H1 (cell line): ENCODE data around the gene MT4. TPM values are rescaled to one million over a fixed set of nuclear protein-coding genes. Genes with fewer than 3 reads are reported as not detected.

Source experiments
- CTCF ChIA-PET: fragments of 300-600 bp; sonication (Branson Sonifier 250); formaldehyde crosslinking; loops from one replicate; lab custom pipeline; 2021; ENCODE audit not compliant: partially characterized antibody; lab: Charles Lee
- POLR2A ChIA-PET: fragments of 300-600 bp; sonication (Branson Sonifier 250); formaldehyde crosslinking; loops from one replicate; lab custom pipeline; 2021; ENCODE audit warnings: inconsistent platforms; ENCODE audit not compliant: partially characterized antibody; lab: Charles Lee
- DNase-seq, 2 experiments: peaks; one replicate each; pipeline versions ENCODE4 v3.0.0 to v3.0.0-alpha.2; 2010 to 2022; ENCODE audit warnings: low spot score in 2 of 2, low read depth in 1 of 2, mixed read lengths in 1 of 2
- FAIRE-seq: peaks from 2 replicates; lab custom pipeline; 2011; peaks lifted over from hg19 to GRCh38; lab: Jason Lieb, UNC
- H2AFZ ChIP-seq: 2 replicates; pipeline ENCODE4 v1.8.1; 2012; ENCODE audit warnings: low read length, inconsistent platforms
- H2AK5ac ChIP-seq: 2 replicates; pipeline ENCODE4 v1.6.1; 2013; ENCODE audit warnings: low read depth, low read length
- H2BK120ac ChIP-seq: replicated peaks from 2 replicates; pipeline ENCODE3; 2013; ENCODE audit warnings: low read depth, low read length, inconsistent platforms
- H2BK12ac ChIP-seq: 2 replicates; pipeline ENCODE4 v1.6.1; 2013; ENCODE audit warnings: low read depth, low read length
- H2BK15ac ChIP-seq: 2 replicates; pipeline ENCODE4 v1.6.1; 2013; ENCODE audit warnings: low read length
- H2BK20ac ChIP-seq: 2 replicates; pipeline ENCODE4 v1.6.1; 2013; ENCODE audit warnings: low read length
- H2BK5ac ChIP-seq: 2 replicates; pipeline ENCODE4 v1.6.1; 2013; ENCODE audit warnings: low read depth, low read length
- H3K14ac ChIP-seq: 2 replicates; pipeline ENCODE4 v1.6.1; 2013; ENCODE audit warnings: inconsistent platforms; ENCODE audit not compliant: insufficient read length
- H3K18ac ChIP-seq: 2 replicates; pipeline ENCODE4 v1.6.1; 2013; ENCODE audit warnings: low read length; ENCODE audit errors: extremely low read depth
- H3K23ac ChIP-seq: 2 replicates; pipeline ENCODE4 v1.6.1; 2013; ENCODE audit warnings: inconsistent platforms; ENCODE audit not compliant: insufficient read length
- H3K23me2 ChIP-seq: 2 replicates; pipeline ENCODE4 v1.6.1; 2013; ENCODE audit warnings: low read depth, low read length
- H3K27ac ChIP-seq: 2 replicates; pipeline ENCODE4 v1.6.1; 2011; ENCODE audit warnings: low read depth, low read length, inconsistent platforms
- H3K27me3 ChIP-seq, 4 experiments: replicated peaks in 1 of 4; 1 replicate in 1 of 4; 2 replicates in 3 of 4; pipeline versions ENCODE4 v1.6.1 to v1.8.1; 2011 to 2013; ENCODE audit warnings: low read length in 3 of 4, mild to moderate bottlenecking in 3 of 4, inconsistent platforms in 2 of 4, mixed read lengths in 2 of 4, moderate library complexity in 1 of 4; ENCODE audit not compliant: control insufficient read depth in 3 of 4, insufficient read depth in 3 of 4; ENCODE audit errors: extremely low read depth in 1 of 4
- H3K36me3 ChIP-seq, 4 experiments: 2 replicates each; pipeline versions ENCODE4 v1.6.1 to v1.8.1; 2011 to 2013; ENCODE audit warnings: mild to moderate bottlenecking in 4 of 4, low read length in 3 of 4, moderate library complexity in 2 of 4, control low read depth in 1 of 4, inconsistent platforms in 1 of 4; ENCODE audit not compliant: insufficient read depth in 4 of 4, control insufficient read depth in 2 of 4
- H3K4ac ChIP-seq: replicated peaks from 2 replicates; pipeline ENCODE3; 2013; ENCODE audit warnings: low read length, low read depth, mixed read lengths, inconsistent platforms; ENCODE audit not compliant: insufficient read length
- H3K4me1 ChIP-seq, 4 experiments: replicated peaks in 1 of 4; 1 replicate in 1 of 4; 2 replicates in 3 of 4; pipeline versions ENCODE4 v1.6.1 to v1.8.1; 2011 to 2013; ENCODE audit warnings: low read length in 3 of 4, inconsistent platforms in 2 of 4, mixed read lengths in 1 of 4; ENCODE audit not compliant: insufficient read depth in 4 of 4, control insufficient read depth in 3 of 4
- H3K4me2 ChIP-seq, 2 experiments: 2 replicates each; pipeline versions ENCODE4 v1.6.1 to v1.8.1; 2011 to 2013; ENCODE audit warnings: low read depth in 2 of 2, low read length in 2 of 2, control low read depth in 1 of 2, inconsistent platforms in 1 of 2, mild to moderate bottlenecking in 1 of 2; ENCODE audit not compliant: insufficient read depth in 1 of 2
- H3K4me3 ChIP-seq, 4 experiments: fragments of 200-600, 300-600 bp in 1 of 4; sonication (generic), shearing (Covaris generic), sonication (Bioruptor Twin) in 1 of 4; 2 replicates each; pipeline versions ENCODE4 v1.5.1 to v1.8.1; 2011 to 2016; ENCODE audit warnings: low read length in 4 of 4, low read depth in 3 of 4, control low read depth in 2 of 4, inconsistent platforms in 2 of 4, mild to moderate bottlenecking in 2 of 4, mixed read lengths in 1 of 4, moderate library complexity in 1 of 4; ENCODE audit not compliant: insufficient read depth in 2 of 4; ENCODE audit errors: extremely low read depth in 1 of 4
- H3K56ac ChIP-seq: replicated peaks from 2 replicates; pipeline ENCODE3; 2013; ENCODE audit warnings: low read depth, mild to moderate bottlenecking, mixed read lengths, low read length, inconsistent platforms; ENCODE audit not compliant: insufficient read length
- H3K79me1 ChIP-seq: 2 replicates; pipeline ENCODE4 v1.6.1; 2013; ENCODE audit warnings: low read depth, low read length, control low read depth
- H3K79me2 ChIP-seq, 2 experiments: 2 replicates each; pipeline versions ENCODE4 v1.6.1 to v1.8.1; 2012 to 2013; ENCODE audit warnings: low read length in 2 of 2, mild to moderate bottlenecking in 2 of 2, inconsistent platforms in 1 of 2; ENCODE audit not compliant: insufficient read depth in 2 of 2, control insufficient read depth in 1 of 2
- H3K9ac ChIP-seq, 4 experiments: replicated peaks in 1 of 4; 1 replicate in 1 of 4; 2 replicates in 3 of 4; pipeline versions ENCODE4 v1.6.1 to v1.8.1; 2011 to 2013; ENCODE audit warnings: low read depth in 3 of 4, low read length in 3 of 4, control low read depth in 2 of 4, mild to moderate bottlenecking in 2 of 4, moderate library complexity in 2 of 4, inconsistent platforms in 1 of 4; ENCODE audit errors: extremely low read depth in 1 of 4
- H3K9me3 ChIP-seq, 2 experiments: 2 replicates each; pipeline versions ENCODE4 v1.6.1 to v1.8.1; 2012 to 2013; ENCODE audit warnings: mild to moderate bottlenecking in 2 of 2, moderate library complexity in 2 of 2, control low read depth in 1 of 2, inconsistent platforms in 1 of 2, low read depth in 1 of 2, low read length in 1 of 2, mixed read lengths in 1 of 2; ENCODE audit not compliant: insufficient read depth in 2 of 2
- H4K20me1 ChIP-seq, 2 experiments: replicated peaks in 1 of 2; 2 replicates each; pipeline versions ENCODE3 to v1.8.1; 2011 to 2013; ENCODE audit warnings: inconsistent platforms in 2 of 2, low read length in 2 of 2, mild to moderate bottlenecking in 1 of 2; ENCODE audit not compliant: insufficient read depth in 2 of 2, control insufficient read depth in 1 of 2
- H4K5ac ChIP-seq: 2 replicates; pipeline ENCODE4 v1.6.1; 2013; ENCODE audit warnings: low read length, low read depth, mixed read lengths, inconsistent platforms; ENCODE audit not compliant: insufficient read length
- H4K8ac ChIP-seq: 2 replicates; pipeline ENCODE4 v1.8.0; 2013; ENCODE audit warnings: mild to moderate bottlenecking, moderate library complexity, low read length, inconsistent platforms; ENCODE audit not compliant: insufficient read depth; ENCODE audit errors: extremely low read depth
- H4K91ac ChIP-seq: replicated peaks from 2 replicates; pipeline ENCODE3; 2013; ENCODE audit warnings: low read length, mixed read lengths, inconsistent platforms; ENCODE audit not compliant: insufficient read length
- BACH1 ChIP-seq: IDR thresholded peaks from 2 replicates; pipeline ENCODE4 v1.6.1; 2012; ENCODE audit warnings: low read length, improper control_type of control experiment
- RFX5 ChIP-seq: IDR thresholded peaks from 2 replicates; pipeline ENCODE4 v1.6.1; 2011; ENCODE audit warnings: low read depth, low read length, improper control_type of control experiment, borderline replicate concordance
- ZNF274 ChIP-seq: IDR thresholded peaks from 2 replicates; pipeline ENCODE4 v1.7.0; 2012; ENCODE audit warnings: low read length, borderline replicate concordance; ENCODE audit errors: extremely low read depth
- polyA plus RNA-seq, 7 experiments: library from polyadenylated mRNA; depleted of rRNA in 3 of 7; stranded (reverse) in 5 of 7; unstranded in 2 of 7; fragments of >200 nt in 5 of 7; fragments of 200-250 nt in 2 of 7; gene quantifications; 1 replicate in 5 of 7; 2 replicates in 1 of 7; 4 replicates in 1 of 7; pipeline versions ENCODE4 v1.2.1 to v1.2.3, GENCODE V29; 2011 to 2013; ENCODE audit warnings: missing spikeins in 2 of 7, mixed read lengths in 2 of 7
- total RNA-seq: library from RNA; stranded (reverse); fragmentation: NEBNext Ultra II Directional; extraction: Animal tissue kit (Norgen Biotek cat#: 25700); gene quantifications from 2 replicates; pipeline ENCODE4 v1.2.1, GENCODE V29; 2021

MT4 gene
- total and polyA plus RNA-seq, 2 of the 8 experiments (the other 6 are each of a cell fraction or from before 2014, with no cell fraction given) = not detected

GRCh38 chr16:56549161-56549560, 15.7 kb upstream of the MT4 start:
- no peak overlapping the region for H3K18ac ChIP-seq
- peaks cover 0 to 22% (median 18%) of the 10 kb centered on the region in 4 experiments; a peak in 4 of 7 replicates for H3K27me3 ChIP-seq
- H3K14ac ChIP-seq = no peak overlapping the region
- no peak overlapping the region for H4K8ac ChIP-seq
- peak overlapping the region; percentile 68 for H2BK120ac ChIP-seq
- H3K27ac ChIP-seq = no peak overlapping the region
- H3K23me2 ChIP-seq = no peaks in the 10 kb centered on the region
- H3K23ac ChIP-seq = no peak overlapping the region
- H3K9ac ChIP-seq = no peak overlapping the region
- H2BK5ac ChIP-seq = no peak overlapping the region
- H3K79me2 ChIP-seq = no peaks in the 10 kb centered on the region
- H3K9me3 ChIP-seq = no peaks in the 10 kb centered on the region
- H4K91ac ChIP-seq = no peak overlapping the region
- no peak for DNase-seq
- no peak overlapping the region for H3K4ac ChIP-seq
- CTCF ChIA-PET = interaction anchor here (1.2 to 1.3 kb wide), 2 partner anchors 27 to 52 kb away, joined by 3 read pairs; no protein-coding TSS in a partner anchor
- H2AK5ac ChIP-seq = no peak overlapping the region
- no peaks in the 10 kb centered on the region for H3K79me1 ChIP-seq
- no peak overlapping the region for H3K4me2 ChIP-seq
- POLR2A ChIA-PET = no interaction called here
- no peaks in the 10 kb centered on the region for H4K20me1 ChIP-seq
- no peak overlapping the region for H3K4me3 ChIP-seq
- no peak overlapping the region for H4K5ac ChIP-seq
- H2BK20ac ChIP-seq = no peak overlapping the region
- TF ChIP-seq BACH1 (no peak), RFX5 (no peak), ZNF274 (no peak)
- TF ChIP-seq, all 59 proteins: peak for 0
- H3K36me3 ChIP-seq = no peaks in the 10 kb centered on the region
- H2BK12ac ChIP-seq = no peak overlapping the region
- H2BK15ac ChIP-seq = no peak overlapping the region
- H2AFZ ChIP-seq = no peak overlapping the region
- no peak for FAIRE-seq
- no peak overlapping the region for H3K56ac ChIP-seq
- peaks cover 7 to 10% (median 9%) of the 10 kb centered on the region in 4 experiments; a peak in 6 of 7 replicates for H3K4me1 ChIP-seq
